H9 (cell line): ENCODE data around the gene CCL24. TPM values are rescaled to one million over a fixed set of nuclear protein-coding genes. Genes with fewer than 3 reads are reported as not detected.

Experiments
- DNase-seq: peaks from one replicate; pipeline ENCODE4 v3.0.0-alpha.2; 2017
- H2AFZ ChIP-seq: one replicate; pipeline ENCODE4 v1.6.1; 2013; ENCODE audit warnings: mild to moderate bottlenecking, low read length, control low read depth, moderate library complexity
- H2AK5ac ChIP-seq: 2 replicates; pipeline ENCODE4 v1.6.1; 2013; ENCODE audit warnings: low read length, control low read depth, mixed read lengths; ENCODE audit not compliant: insufficient read length
- H2BK120ac ChIP-seq: one replicate; pipeline ENCODE4 v1.6.1; 2013; ENCODE audit warnings: low read depth, mild to moderate bottlenecking, low read length, control low read depth, inconsistent platforms; ENCODE audit not compliant: poor library complexity, severe bottlenecking
- H2BK12ac ChIP-seq: 2 replicates; pipeline ENCODE4 v1.6.1; 2013; ENCODE audit warnings: low read length, control low read depth, mixed read lengths, low read depth; ENCODE audit not compliant: insufficient read length
- H2BK15ac ChIP-seq: 2 replicates; pipeline ENCODE4 v1.6.1; 2013; ENCODE audit warnings: low read depth, low read length, control low read depth
- H2BK20ac ChIP-seq: one replicate; pipeline ENCODE4 v1.6.1; 2013; ENCODE audit warnings: low read depth, mild to moderate bottlenecking, low read length, control low read depth, inconsistent platforms; ENCODE audit not compliant: poor library complexity, severe bottlenecking
- H2BK5ac ChIP-seq: 2 replicates; pipeline ENCODE4 v1.6.1; 2013; ENCODE audit warnings: low read length, control low read depth, mixed read lengths; ENCODE audit not compliant: insufficient read length
- H3K14ac ChIP-seq: 2 replicates; pipeline ENCODE4 v1.6.1; 2013; ENCODE audit warnings: low read length, control low read depth; ENCODE audit not compliant: insufficient read depth
- H3K18ac ChIP-seq: 2 replicates; pipeline ENCODE4 v1.6.1; 2013; ENCODE audit warnings: low read depth, mild to moderate bottlenecking, mixed read lengths, low read length, control low read depth; ENCODE audit not compliant: insufficient read length
- H3K23ac ChIP-seq: 2 replicates; pipeline ENCODE4 v1.6.1; 2013; ENCODE audit warnings: low read length, control low read depth, mixed read lengths, low read depth; ENCODE audit not compliant: insufficient read length
- H3K23me2 ChIP-seq: 2 replicates; pipeline ENCODE4 v1.6.1; 2013; ENCODE audit warnings: low read depth, mild to moderate bottlenecking, mixed read lengths, low read length, control low read depth; ENCODE audit not compliant: insufficient read length, poor library complexity, severe bottlenecking
- H3K27ac ChIP-seq: 2 replicates; pipeline ENCODE4 v1.5.1; 2013; ENCODE audit warnings: low read length, control low read depth, mixed read lengths, low read depth; ENCODE audit not compliant: insufficient read length
- H3K27me3 ChIP-seq: 2 replicates; pipeline ENCODE4 v1.6.1; 2013; ENCODE audit warnings: low read length, control low read depth, inconsistent platforms; ENCODE audit not compliant: insufficient read depth
- H3K4ac ChIP-seq: 2 replicates; pipeline ENCODE4 v1.6.1; 2013; ENCODE audit warnings: low read depth, mild to moderate bottlenecking, control low read depth, inconsistent platforms, low read length, moderate library complexity
- H3K4me1 ChIP-seq: 2 replicates; pipeline ENCODE4 v1.6.1; 2013; ENCODE audit warnings: low read length, control low read depth, inconsistent platforms; ENCODE audit not compliant: insufficient read depth
- H3K4me2 ChIP-seq: 2 replicates; pipeline ENCODE4 v1.6.1; 2013; ENCODE audit warnings: low read length, control low read depth, mixed read lengths; ENCODE audit not compliant: insufficient read length, insufficient read depth
- H3K56ac ChIP-seq: 2 replicates; pipeline ENCODE4 v1.6.1; 2013; ENCODE audit warnings: low read depth, mild to moderate bottlenecking, mixed read lengths, low read length, control low read depth; ENCODE audit not compliant: insufficient read length
- H3K79me1 ChIP-seq: 2 replicates; pipeline ENCODE4 v1.6.1; 2013; ENCODE audit warnings: low read depth, mild to moderate bottlenecking, moderate library complexity, low read length, control low read depth, inconsistent platforms; ENCODE audit not compliant: insufficient read depth, poor library complexity, severe bottlenecking
- H3K79me2 ChIP-seq: 2 replicates; pipeline ENCODE4 v1.6.1; 2013; ENCODE audit warnings: low read length, control low read depth, inconsistent platforms; ENCODE audit not compliant: insufficient read depth
- H3K9ac ChIP-seq: 2 replicates; pipeline ENCODE4 v1.6.1; 2013; ENCODE audit warnings: low read length, control low read depth, mixed read lengths; ENCODE audit not compliant: insufficient read length; ENCODE audit errors: extremely low read depth
- H3K9me3 ChIP-seq: one replicate; pipeline ENCODE4 v1.6.1; 2013; ENCODE audit warnings: low read depth, low read length, inconsistent platforms; ENCODE audit not compliant: control insufficient read depth
- H3T11ph ChIP-seq: one replicate; pipeline ENCODE4 v1.6.1; 2013; ENCODE audit warnings: mild to moderate bottlenecking, low read length, control low read depth, inconsistent platforms
- H4K20me1 ChIP-seq: one replicate; pipeline ENCODE4 v1.6.1; 2013; ENCODE audit not compliant: control insufficient read depth, insufficient read length, insufficient read depth
- H4K5ac ChIP-seq: 2 replicates; pipeline ENCODE4 v1.6.1; 2013; ENCODE audit warnings: low read depth, mild to moderate bottlenecking, mixed read lengths, low read length, control low read depth; ENCODE audit not compliant: insufficient read length
- H4K8ac ChIP-seq: replicated peaks from 2 replicates; pipeline ENCODE4 v1.6.1; 2013; ENCODE audit warnings: low read length, control low read depth, mixed read lengths, low read depth; ENCODE audit not compliant: insufficient read length
- H4K91ac ChIP-seq: 2 replicates; pipeline ENCODE4 v1.6.1; 2013; ENCODE audit warnings: low read depth, mild to moderate bottlenecking, moderate library complexity, mixed read lengths, low read length, control low read depth; ENCODE audit not compliant: insufficient read length
- H3K27ac Mint-ChIP-seq, 3 experiments: 2 replicates in 2 of 3; 3 replicates in 1 of 3; pipeline ENCODE4 v1.8.0; 2020 to 2021; ENCODE audit warnings: mixed read lengths in 3 of 3, mild to moderate bottlenecking in 1 of 3, moderate library complexity in 1 of 3
- H3K27me3 Mint-ChIP-seq: 2 replicates; pipeline ENCODE4 v1.8.0; 2021; ENCODE audit warnings: low read depth, mild to moderate bottlenecking, moderate library complexity, mixed read lengths
- H3K36me3 Mint-ChIP-seq, 3 experiments: 2 replicates in 2 of 3; 3 replicates in 1 of 3; pipeline ENCODE4 v1.8.0; 2020 to 2021; ENCODE audit warnings: low read depth in 3 of 3, mixed read lengths in 3 of 3; ENCODE audit not compliant: insufficient read depth in 1 of 3
- H3K4me1 Mint-ChIP-seq, 2 experiments: 2 replicates each; pipeline ENCODE4 v1.8.0; 2020; ENCODE audit warnings: mixed read lengths in 2 of 2
- H3K4me3 Mint-ChIP-seq, 2 experiments: 2 replicates in 1 of 2; 3 replicates in 1 of 2; pipeline ENCODE4 v1.8.0; 2020 to 2021; ENCODE audit warnings: mild to moderate bottlenecking in 2 of 2, mixed read lengths in 2 of 2, moderate library complexity in 1 of 2
- H3K9me3 Mint-ChIP-seq, 2 experiments: 2 replicates in 1 of 2; 3 replicates in 1 of 2; pipeline ENCODE4 v1.8.0; 2020; ENCODE audit warnings: mild to moderate bottlenecking in 2 of 2, mixed read lengths in 2 of 2, moderate library complexity in 1 of 2
- WGBS: extraction: QIAGEN DNeasy Blood & Tissue Kit; methylation state at CpG from one replicate; pipeline ENCODE4 v1.1.7; 2013; ENCODE audit warnings: missing lambda C conversion rate, low lambda C conversion rate, mixed read lengths; ENCODE audit not compliant: insufficient read length; ENCODE audit errors: extremely low coverage; 5-methylcytosine and 5-hydroxymethylcytosine counted together
- total RNA-seq: library from RNA; stranded (reverse); gene quantifications from 2 replicates; pipeline ENCODE4 v1.2.1, GENCODE V29; 2021
- TF ChIP-seq, protein P1 (sequence below): fragments of 200-600 bp; sonication (generic); conservative IDR thresholded peaks from 3 replicates; pipeline ENCODE4 v1.8.0; 2021; ENCODE audit warnings: antibody characterized with exemption, mild to moderate bottlenecking

The CCL24 gene
- total RNA-seq, 1 experiment from 2014 or later: not detected

DNA sequence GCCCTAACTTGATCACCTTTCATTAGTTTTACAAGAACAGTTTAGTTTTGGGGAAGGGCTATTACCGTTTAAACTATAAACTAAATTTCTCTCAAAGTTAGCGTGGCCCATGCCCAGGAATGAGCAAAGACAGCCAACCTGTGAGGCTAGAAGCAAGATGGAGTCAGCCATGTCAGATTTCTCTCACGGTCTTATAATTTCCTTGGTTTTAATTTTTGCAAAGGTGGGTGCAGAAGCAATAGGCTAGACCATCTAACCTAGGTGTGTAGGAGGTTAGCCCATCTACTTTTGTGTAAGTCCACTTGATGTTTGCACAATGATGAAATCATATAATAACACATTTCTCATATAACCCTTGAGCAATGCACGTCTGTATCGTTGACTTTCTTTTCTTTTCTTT lies 8.9 kb downstream of the CCL24 start:
- peaks cover 15 to 19% of the 10 kb centered on the region in 2 experiments for H3K9me3 Mint-ChIP-seq
- Histone ChIP-seq H3K18ac (no peak overlapping the region), H3K23me2 (no peaks in the 10 kb centered on the region), H3K27ac (no peak overlapping the region), H3K79me1 (no peaks in the 10 kb centered on the region), H2AFZ (no peak overlapping the region), H3K23ac (no peak overlapping the region), H2BK12ac (no peak overlapping the region), H3K9me3 (no peaks in the 10 kb centered on the region), H4K5ac (no peak overlapping the region), H3K9ac (no peak overlapping the region), H3K4ac (no peak overlapping the region), H3K4me1 (no peaks in the 10 kb centered on the region), H2BK5ac (no peak overlapping the region), H4K20me1 (no peaks in the 10 kb centered on the region), H3K14ac (no peak overlapping the region), H3K4me2 (no peak overlapping the region), H3T11ph (no peak overlapping the region), H2BK15ac (no peak overlapping the region), H3K27me3 (no peaks in the 10 kb centered on the region), H4K8ac (no peak overlapping the region), H3K56ac (no peak overlapping the region), H3K79me2 (no peaks in the 10 kb centered on the region), H2BK120ac (no peak overlapping the region), H2AK5ac (no peak overlapping the region), H4K91ac (no peak overlapping the region), H2BK20ac (no peak overlapping the region)
- WGBS: no CpG with 5 or more reads among the region's 5 CpGs
- H3K4me1 Mint-ChIP-seq: no peaks in the 10 kb centered on the region; a peak in 1 of 4 replicates
- no peak overlapping the region for H3K4me3 Mint-ChIP-seq
- no peak for DNase-seq
- TF ChIP-seq, protein P1, sequence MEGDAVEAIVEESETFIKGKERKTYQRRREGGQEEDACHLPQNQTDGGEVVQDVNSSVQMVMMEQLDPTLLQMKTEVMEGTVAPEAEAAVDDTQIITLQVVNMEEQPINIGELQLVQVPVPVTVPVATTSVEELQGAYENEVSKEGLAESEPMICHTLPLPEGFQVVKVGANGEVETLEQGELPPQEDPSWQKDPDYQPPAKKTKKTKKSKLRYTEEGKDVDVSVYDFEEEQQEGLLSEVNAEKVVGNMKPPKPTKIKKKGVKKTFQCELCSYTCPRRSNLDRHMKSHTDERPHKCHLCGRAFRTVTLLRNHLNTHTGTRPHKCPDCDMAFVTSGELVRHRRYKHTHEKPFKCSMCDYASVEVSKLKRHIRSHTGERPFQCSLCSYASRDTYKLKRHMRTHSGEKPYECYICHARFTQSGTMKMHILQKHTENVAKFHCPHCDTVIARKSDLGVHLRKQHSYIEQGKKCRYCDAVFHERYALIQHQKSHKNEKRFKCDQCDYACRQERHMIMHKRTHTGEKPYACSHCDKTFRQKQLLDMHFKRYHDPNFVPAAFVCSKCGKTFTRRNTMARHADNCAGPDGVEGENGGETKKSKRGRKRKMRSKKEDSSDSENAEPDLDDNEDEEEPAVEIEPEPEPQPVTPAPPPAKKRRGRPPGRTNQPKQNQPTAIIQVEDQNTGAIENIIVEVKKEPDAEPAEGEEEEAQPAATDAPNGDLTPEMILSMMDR: no peak
- H3K27ac Mint-ChIP-seq: 0 out of 7 replicates have a peak overlapping the region, but pooled peaks of 1 of the 3 experiments have one; percentile 35
- peaks cover 4 to 11% (median 6%) of the 10 kb centered on the region in 3 experiments; a peak in 6 of 7 replicates for H3K36me3 Mint-ChIP-seq
- peaks cover 3% of the 10 kb centered on the region for H3K27me3 Mint-ChIP-seq
